Keratinocyte (primary cell): ENCODE results near the gene RPL14. TPM values are rescaled to one million over a fixed set of nuclear protein-coding genes. Genes with fewer than 3 reads are reported as not detected.

Source experiments
- DNase-seq: peaks from one replicate; pipeline ENCODE4 v3.0.0-alpha.2; 2011; ENCODE audit warnings: low read depth, missing footprints, low spot score
- FAIRE-seq: peaks from 2 replicates; lab custom pipeline; 2011; peaks lifted over from hg19 to GRCh38; lab: Jason Lieb, UNC
- H2AFZ ChIP-seq: 2 replicates; pipeline ENCODE4 v1.6.0; 2012; ENCODE audit warnings: low read length, control low read depth, inconsistent platforms; ENCODE audit not compliant: control insufficient read depth
- H3K27ac ChIP-seq: 2 replicates; pipeline ENCODE4 v1.5.1; 2011; ENCODE audit warnings: low read length; ENCODE audit not compliant: control insufficient read depth, insufficient read depth
- H3K27me3 ChIP-seq: 3 replicates; pipeline ENCODE4 v1.6.0; 2011; ENCODE audit warnings: low read length; ENCODE audit not compliant: control insufficient read depth, insufficient read depth; ENCODE audit errors: extremely low read depth
- H3K36me3 ChIP-seq, 2 experiments: 2 replicates in 1 of 2; 3 replicates in 1 of 2; pipeline ENCODE4 v1.5.1; 2011; ENCODE audit warnings: low read length in 2 of 2, mild to moderate bottlenecking in 1 of 2; ENCODE audit not compliant: control insufficient read depth in 2 of 2, insufficient read depth in 2 of 2; ENCODE audit errors: extremely low read depth in 1 of 2
- H3K4me1 ChIP-seq: 3 replicates; pipeline ENCODE4 v1.5.1; 2011; ENCODE audit warnings: low read length; ENCODE audit not compliant: control insufficient read depth, insufficient read depth; ENCODE audit errors: extremely low read depth
- H3K4me2 ChIP-seq: 3 replicates; pipeline ENCODE4 v1.6.0; 2011; ENCODE audit warnings: low read depth, low read length; ENCODE audit not compliant: control insufficient read depth, insufficient read depth; ENCODE audit errors: extremely low read depth
- H3K4me3 ChIP-seq, 3 experiments: fragments of 200-600 bp in 1 of 3; sonication (generic) in 1 of 3; 2 replicates in 2 of 3; 3 replicates in 1 of 3; pipeline ENCODE4 v1.5.1; 2011 to 2016; ENCODE audit warnings: low read length in 3 of 3, mild to moderate bottlenecking in 3 of 3, control low read depth in 2 of 3, inconsistent platforms in 1 of 3, low read depth in 1 of 3, mixed read lengths in 1 of 3, mixed run types in 1 of 3, moderate library complexity in 1 of 3; ENCODE audit not compliant: control insufficient read depth in 2 of 3, insufficient read depth in 2 of 3; ENCODE audit errors: extremely low read depth in 1 of 3
- H3K79me2 ChIP-seq: 2 replicates; pipeline ENCODE4 v1.6.0; 2012; ENCODE audit warnings: low read length; ENCODE audit not compliant: control insufficient read depth, insufficient read depth
- H3K9ac ChIP-seq: 3 replicates; pipeline ENCODE4 v1.6.0; 2011; ENCODE audit warnings: low read length; ENCODE audit not compliant: control insufficient read depth, insufficient read depth; ENCODE audit errors: extremely low read depth
- H3K9me1 ChIP-seq: 3 replicates; pipeline ENCODE4 v1.6.0; 2011; ENCODE audit warnings: low read length; ENCODE audit not compliant: control insufficient read depth, insufficient read depth; ENCODE audit errors: extremely low read depth
- H3K9me3 ChIP-seq: 2 replicates; pipeline ENCODE4 v1.5.1; 2012; ENCODE audit warnings: low read depth, low read length; ENCODE audit not compliant: control insufficient read depth
- H4K20me1 ChIP-seq: 3 replicates; pipeline ENCODE4 v1.6.0; 2011; ENCODE audit warnings: low read length; ENCODE audit not compliant: control insufficient read depth, insufficient read depth; ENCODE audit errors: extremely low read depth
- CTCF ChIP-seq, 3 experiments: IDR thresholded peaks in 1 of 3; conservative IDR thresholded peaks in 1 of 3; optimal IDR thresholded peaks in 1 of 3; 2 replicates in 2 of 3; 3 replicates in 1 of 3; pipeline versions ENCODE3 to v1.5.1; 2011; ENCODE audit warnings: low read length in 3 of 3, mild to moderate bottlenecking in 3 of 3, moderate library complexity in 2 of 3, control low read depth in 1 of 3, inconsistent platforms in 1 of 3; ENCODE audit not compliant: insufficient read depth in 2 of 3; ENCODE audit errors: extremely low read depth in 1 of 3
- EZH2 ChIP-seq: IDR thresholded peaks from one replicate; pipeline ENCODE4 v1.6.1; 2012; ENCODE audit warnings: inconsistent platforms, mild to moderate bottlenecking, low read length, moderate library complexity
- dilution Hi-C: fragments of 300-500 bp; cut with MboI; formaldehyde crosslinking; loops from one replicate; pipeline ENCODE4 v1.7.0; 2020; ENCODE audit warnings: low sequenced_read_pairs; ENCODE audit not compliant: extremely low pct_ligation_motif_present
- polyA plus RNA-seq, 5 experiments: library from polyadenylated mRNA; depleted of rRNA in 3 of 5; stranded (reverse) in 3 of 5; stranded (forward) in 1 of 5; unstranded in 1 of 5; fragments of >200 nt; gene quantifications; 1 replicate in 1 of 5; 2 replicates in 3 of 5; 3 replicates in 1 of 5; pipeline versions ENCODE4 v1.2.1 to v1.2.3, GENCODE V29; 2011 to 2012; ENCODE audit warnings: missing spikeins in 2 of 5, low read depth in 1 of 5, low replicate concordance in 1 of 5

The RPL14 gene
- polyA plus RNA-seq, 1 donor (not counting 4 experiments of a cell fraction or from before 2014, with no cell fraction given), result 585 TPM

- no peak overlapping the region for H3K9ac ChIP-seq
- no peak overlapping the region for H2AFZ ChIP-seq
- no peaks in the 10 kb centered on the region for H3K9me1 ChIP-seq
- no peaks in the 10 kb centered on the region for H3K36me3 ChIP-seq
- H3K79me2 ChIP-seq, result no peaks in the 10 kb centered on the region
- DNase-seq (no peak), FAIRE-seq (no peak)
- no peaks in the 10 kb centered on the region for H3K27me3 ChIP-seq
- H3K4me3 ChIP-seq, result no peak overlapping the region
- H4K20me1 ChIP-seq, result no peaks in the 10 kb centered on the region
- H3K9me3 ChIP-seq, result no peaks in the 10 kb centered on the region
- no peak overlapping the region for H3K4me2 ChIP-seq
- dilution Hi-C loops, result no loop called here
- H3K27ac ChIP-seq, result no peak overlapping the region
- H3K4me1 ChIP-seq, result peaks cover 6% of the 10 kb centered on the region
- no peak for TF ChIP-seq CTCF (optimal IDR thresholded peaks at IDR 0.05 in 1 of 3, IDR thresholded peaks at IDR 0.05 in 1 of 3, conservative IDR thresholded peaks at IDR 0.05 in 1 of 3; ENCODE audit: extremely low read depth in 1 of 3, insufficient read depth in 2 of 3, low read length in 3 of 3)
Measured at GRCh38 chr3:40445062-40445461, 12.1 kb upstream of the RPL14 start.

- no peak overlapping the region for H2AFZ ChIP-seq
- no peak overlapping the region for H3K27ac ChIP-seq
- no peaks in the 10 kb centered on the region for H3K9me1 ChIP-seq
- H3K27me3 ChIP-seq, result no peaks in the 10 kb centered on the region
- H3K36me3 ChIP-seq, result no peaks in the 10 kb centered on the region
- H3K9me3 ChIP-seq, result no peaks in the 10 kb centered on the region
- no peak for FAIRE-seq
- no peak for TF ChIP-seq EZH2
- TF ChIP-seq CTCF (optimal IDR thresholded peaks at IDR 0.05 in 1 of 3, IDR thresholded peaks at IDR 0.05 in 1 of 3, conservative IDR thresholded peaks at IDR 0.05 in 1 of 3; ENCODE audit: extremely low read depth in 1 of 3, insufficient read depth in 2 of 3, low read length in 3 of 3), result no peak
- H3K4me3 ChIP-seq, result no peak overlapping the region
- dilution Hi-C loops, result no loop called here
- no peak overlapping the region for H3K4me2 ChIP-seq
- no peak overlapping the region for H3K9ac ChIP-seq
- DNase-seq, result no peak
- H3K4me1 ChIP-seq, result peaks cover 6% of the 10 kb centered on the region
- H4K20me1 ChIP-seq, result no peaks in the 10 kb centered on the region
- H3K79me2 ChIP-seq, result no peaks in the 10 kb centered on the region
Measured at GRCh38 chr3:40445880-40446279, 11.3 kb upstream of the RPL14 start.
